Endothelial cell of hepatic sinusoid (primary cell): Measurements from ENCODE around the gene SMTNL2.
"Not testable (repeated sequence)": the region's sequence is repeated elsewhere in the genome, so short reads cannot be mapped to it uniquely, and the experiment has no call there.

Experiments
- in situ Hi-C: cut with HindIII; loops from 2 replicates; pipeline ENCODE4 v1.10.0; 2017; ENCODE audit warnings: low sequenced_read_pairs

Gene SMTNL2

DNA sequence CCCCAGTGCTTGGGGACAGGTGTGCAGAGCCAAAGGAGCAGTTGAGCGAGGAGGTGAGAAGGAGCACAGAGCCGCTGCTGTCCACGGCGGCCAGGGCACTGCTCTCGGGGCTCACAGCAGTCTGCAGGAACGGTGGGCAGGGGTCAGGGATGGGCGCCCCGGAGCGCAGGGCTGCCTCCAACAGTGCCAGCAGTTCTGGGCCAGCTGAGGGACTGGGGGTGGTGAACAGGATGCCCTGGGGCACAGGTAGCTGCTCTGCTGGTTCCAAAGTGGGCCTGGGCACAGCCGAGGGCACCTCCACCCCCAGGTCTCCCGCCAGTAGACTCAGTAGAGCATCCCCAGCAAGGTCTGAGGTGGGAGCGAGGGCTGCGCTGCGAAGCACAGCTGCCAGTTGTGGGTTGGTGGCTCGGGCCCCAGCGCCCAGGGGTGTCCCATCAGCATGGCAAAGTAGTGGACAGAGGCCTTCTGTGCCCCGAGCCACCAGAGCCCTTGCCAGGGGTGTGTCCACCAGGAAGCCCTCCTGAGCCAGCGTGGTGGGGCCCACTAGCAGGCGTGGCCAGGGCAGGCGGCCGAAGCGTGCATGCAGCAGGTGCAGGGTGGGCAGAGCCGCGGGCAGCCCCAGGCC is 25.9 kb upstream of the SMTNL2 start:
- in situ Hi-C loops = loop anchor here (5.0 kb wide), 1 partner anchor 106 kb away; no protein-coding TSS in a partner anchor

DNA sequence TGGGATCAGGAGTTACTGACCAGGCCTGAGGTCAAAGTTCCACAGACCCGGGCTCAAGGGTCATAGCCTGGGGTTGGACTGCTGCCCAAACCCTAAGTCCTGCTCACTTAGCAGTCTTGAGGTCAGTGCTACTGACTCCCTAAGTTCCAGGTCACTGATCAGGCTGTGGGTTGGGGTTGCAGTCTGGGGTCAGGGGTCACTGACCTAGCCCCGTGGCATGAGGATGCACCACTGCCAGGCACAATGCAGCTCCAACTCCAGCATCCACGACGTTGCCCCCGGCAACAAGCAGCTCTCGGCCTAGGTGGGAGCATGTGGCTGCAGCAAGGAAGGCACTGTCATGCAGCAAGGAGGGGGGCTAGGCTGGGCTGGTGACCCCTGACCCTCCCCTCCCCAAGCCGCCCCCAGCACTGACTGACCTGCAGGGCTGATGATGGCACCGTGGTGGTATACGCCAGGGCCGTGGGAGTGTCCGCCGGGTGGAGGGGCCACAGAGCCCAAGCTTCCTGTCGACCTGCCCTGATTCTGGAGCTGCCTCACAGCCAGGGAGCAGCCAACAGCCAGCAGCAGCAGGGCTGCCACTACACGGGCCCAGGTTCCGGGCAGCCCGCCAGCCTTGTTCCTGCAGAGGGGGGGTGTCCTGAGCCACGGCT is 25.1 kb upstream of the SMTNL2 start:
- in situ Hi-C loops = loop anchor here (5.0 kb wide), 1 partner anchor 107 kb away; no protein-coding TSS in a partner anchor

DNA sequence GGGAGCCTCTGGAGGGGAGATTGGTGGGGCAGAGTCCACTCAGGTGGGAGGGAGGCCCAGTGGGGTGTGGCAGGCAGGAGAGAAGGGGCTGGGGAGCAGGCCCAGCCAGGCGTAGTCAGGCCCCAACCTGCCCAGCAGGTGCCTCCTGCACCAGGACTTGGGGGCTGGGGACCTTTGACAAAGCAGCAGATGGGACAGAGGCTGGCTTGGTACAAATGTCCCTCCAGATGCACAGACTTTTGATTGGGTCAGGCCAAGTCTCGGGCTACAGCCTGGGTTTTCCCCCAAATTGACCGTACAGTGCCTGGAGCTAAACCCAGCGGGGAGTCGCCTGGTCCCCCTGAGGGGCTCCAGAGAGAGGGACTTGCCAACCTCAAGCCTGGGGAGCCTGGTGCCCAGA is 24.4 kb upstream of the SMTNL2 start:
- in situ Hi-C loops = loop anchor here (5.0 kb wide), 1 partner anchor 108 kb away; no protein-coding TSS in a partner anchor

DNA sequence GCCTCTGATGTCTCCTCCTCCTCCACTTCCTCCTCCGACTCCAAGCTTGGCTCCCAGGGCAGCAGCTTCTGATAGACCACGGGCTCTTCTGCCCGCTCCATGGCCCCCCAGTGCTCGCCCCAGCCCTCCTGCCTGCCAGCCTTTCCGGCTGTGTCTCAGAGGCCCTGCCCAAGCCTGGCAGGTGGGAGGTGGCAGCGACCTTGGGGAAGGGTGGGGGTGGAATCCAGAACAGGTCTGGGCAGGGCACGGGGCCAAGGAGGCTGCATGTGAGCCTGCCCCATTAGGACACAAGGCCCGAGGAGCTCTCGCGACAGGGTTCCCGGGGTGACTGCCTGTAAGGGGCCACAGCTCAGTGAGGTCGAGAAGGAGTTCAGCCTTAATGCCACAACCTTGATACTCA is 23.9 kb upstream of the SMTNL2 start, which contains the start of gene GGT6:
TSS of gene GGT6 (minus strand) at position 157 of the 400 bp plus-strand sequence. CDS start at position 101, 56 bp downstream.
- in situ Hi-C loops = no loop called here

DNA sequence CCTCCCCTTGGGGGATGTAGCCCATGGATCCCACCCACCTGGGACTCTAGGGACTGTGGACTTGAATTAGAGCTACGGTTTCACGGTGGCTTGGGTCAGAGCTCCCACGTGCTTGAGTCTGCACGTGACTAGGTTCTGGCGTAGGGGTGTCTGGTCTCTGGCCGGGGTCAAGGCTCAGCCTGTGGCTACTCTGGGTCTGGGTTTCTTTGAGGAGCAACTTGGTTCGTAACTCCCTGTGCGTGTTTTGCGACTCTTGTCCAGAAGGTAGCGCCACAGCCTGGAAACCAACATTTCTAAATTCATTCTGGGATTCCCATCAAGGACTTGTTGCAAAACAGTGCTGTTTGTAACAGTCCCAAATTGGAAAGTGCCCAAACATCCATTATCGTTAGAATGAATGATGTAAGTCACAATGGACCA is 23.5 kb upstream of the SMTNL2 start:
- in situ Hi-C loops = no loop called here

DNA sequence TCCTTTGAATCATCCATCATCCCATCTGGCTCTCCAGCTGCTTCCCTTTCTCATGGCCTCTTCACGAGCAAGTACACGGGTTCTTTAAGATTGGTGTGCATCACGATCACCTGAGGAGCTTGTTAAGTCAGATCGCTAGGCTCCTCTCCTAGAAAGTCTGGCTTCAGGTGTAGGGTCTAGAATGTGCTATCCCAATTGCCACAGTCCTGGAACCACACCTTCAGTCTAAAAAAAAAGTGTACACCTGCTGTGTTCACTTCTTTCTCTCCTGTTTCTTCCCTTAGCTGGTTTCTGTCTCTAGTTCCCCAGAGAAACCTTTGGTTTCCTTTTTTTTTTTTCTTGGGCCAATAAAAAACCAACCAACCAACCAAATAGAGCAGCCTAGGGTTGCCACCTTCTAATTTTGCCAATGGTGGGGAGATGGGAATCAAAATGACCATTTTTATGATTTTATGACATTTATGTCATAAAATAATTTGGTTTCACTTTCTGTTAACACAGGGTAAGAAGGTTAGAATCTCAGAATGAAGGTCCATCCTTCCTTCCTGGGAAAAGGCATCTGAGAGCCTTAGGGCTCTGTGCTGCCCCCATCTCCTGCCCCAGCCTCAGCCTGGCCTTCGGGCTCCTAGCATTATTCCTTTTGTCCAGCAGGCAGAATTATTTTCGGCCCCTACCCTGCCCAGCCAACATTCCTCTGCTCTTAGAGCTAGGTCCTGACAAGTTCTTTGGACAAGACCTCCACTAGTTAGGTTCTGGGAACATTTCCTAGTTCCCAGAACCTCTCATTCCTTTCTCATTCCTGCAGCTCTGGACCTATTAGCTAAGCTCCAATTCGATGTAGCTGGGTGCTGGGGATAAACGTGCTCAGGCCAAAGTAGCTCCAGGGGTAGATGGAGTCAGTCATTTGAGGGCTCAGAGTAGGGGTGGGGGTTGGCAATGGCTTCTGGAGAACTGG is 22.0 kb upstream of the SMTNL2 start:
- in situ Hi-C loops = no loop called here

DNA sequence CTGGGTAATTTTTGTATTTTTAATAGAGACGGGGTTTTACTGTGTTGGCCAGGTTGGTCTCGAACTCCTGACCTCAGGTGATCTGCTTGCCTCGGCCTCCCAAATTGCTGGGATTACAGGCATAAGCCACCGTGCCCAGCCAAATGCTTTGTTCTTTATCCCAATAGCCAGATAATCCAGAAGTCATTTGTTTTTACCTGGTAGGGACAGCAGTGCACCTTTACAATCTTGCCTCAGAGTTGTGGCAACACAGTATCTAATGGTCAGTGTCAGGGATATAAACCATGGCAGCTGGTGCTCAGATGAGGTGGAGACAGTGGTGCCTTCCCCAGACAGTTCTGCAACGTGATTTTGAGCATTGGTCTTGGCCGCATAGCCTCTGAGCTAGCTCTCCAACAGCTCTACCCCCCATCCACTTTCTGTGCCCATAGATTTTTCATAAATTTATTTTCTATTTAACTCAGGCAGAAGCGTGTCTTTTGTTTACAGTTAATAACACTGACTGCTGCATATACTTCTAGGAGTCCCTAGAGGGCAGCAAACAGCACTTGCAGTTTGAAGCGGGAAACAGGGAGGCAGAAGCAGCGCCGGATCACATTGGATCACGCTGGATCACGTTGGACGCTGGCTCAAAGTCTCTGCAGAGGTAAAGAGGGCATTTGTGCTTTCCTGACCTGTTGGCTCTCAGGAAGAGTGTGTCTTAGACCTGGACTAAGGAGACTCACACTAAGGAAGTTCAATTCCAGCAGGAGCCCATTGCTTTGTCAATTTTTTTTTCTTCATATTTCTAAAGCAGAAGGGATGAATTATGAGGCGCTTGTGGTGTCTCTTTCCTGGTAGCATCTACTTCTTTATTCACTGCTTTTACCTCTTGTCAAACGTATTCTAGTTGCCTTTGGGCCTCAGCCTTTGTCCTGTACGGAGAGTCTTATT is 18.9 kb upstream of the SMTNL2 start:
- in situ Hi-C loops = no loop called here

DNA sequence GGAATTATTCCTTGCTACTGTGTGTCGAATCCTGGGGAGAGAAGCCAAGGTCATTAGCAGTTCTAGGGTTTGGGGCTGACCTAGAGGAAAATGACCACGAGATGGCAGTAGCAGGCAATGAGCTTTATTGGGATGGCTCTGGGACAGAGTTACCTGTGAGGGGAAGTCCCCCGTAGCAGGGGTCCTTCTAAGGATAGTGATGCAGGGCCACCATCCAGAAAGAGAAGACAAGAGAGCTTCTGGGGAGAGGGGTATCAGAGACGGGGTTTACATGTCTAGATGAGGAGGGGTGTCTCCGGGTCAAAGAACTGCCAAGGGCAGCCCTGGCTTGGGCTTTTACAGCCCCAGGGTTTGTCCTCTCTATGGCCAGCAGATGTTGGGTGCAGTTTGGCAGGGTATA is 17.5 kb upstream of the SMTNL2 start:
- in situ Hi-C loops = no loop called here

DNA sequence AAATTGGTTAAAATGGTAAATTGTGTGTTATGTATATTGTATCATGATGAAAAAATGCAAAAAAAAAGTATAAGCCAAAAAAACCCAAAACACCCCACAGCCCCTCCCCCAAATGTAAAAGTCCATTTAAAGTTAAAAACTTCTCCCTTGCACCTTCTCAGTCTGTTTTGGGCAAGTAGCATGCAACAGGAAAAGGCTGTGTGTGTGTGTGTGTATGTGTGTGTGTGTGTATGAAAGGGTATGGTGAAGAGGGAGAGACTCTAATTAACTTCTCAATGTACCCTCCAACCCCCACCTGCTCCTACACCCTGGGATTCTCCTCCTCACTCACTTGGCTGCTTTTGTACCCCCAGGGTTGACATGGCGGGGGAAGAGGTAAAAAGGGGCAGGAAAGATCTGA is 14.7 kb upstream of the SMTNL2 start:
- in situ Hi-C loops = no loop called here

DNA sequence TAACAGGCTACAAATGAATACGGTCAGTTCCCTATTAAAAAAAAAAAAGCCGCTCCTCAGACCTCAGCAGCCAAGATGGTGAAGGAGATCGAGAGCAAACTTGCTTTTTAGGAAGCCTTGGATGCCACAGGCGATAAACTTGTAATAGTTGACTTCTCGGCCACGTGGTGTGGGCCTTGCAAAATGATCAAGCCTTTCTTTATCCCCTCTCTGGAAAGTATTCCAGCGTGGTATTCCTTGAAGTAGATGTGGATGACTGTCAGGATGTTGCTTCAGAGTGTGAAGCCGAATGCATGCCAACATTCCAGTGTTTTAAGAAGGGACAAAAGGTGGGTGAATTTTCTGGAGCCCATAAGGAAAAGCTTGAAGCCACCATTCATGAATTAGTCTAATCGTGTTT is 12.2 kb upstream of the SMTNL2 start:
- in situ Hi-C loops = no loop called here

DNA sequence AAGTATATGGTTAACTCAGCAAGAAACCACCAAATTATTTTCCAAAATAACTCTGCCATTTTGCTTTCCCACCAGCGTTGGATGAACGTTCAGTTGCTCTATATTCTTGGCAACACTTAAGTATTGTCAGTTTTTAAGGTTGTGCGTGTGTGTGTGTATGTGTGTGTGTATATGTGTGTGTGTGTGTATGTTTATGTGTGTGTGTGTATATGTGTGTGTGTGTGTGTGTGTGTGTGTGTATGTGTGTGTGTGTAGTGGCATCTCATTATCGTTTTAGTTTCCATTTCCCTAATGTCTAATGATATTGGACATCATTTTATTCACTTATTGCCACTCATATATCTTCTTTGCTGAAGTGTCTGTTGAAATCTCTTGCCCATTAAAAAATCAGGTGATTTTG is 11.2 kb upstream of the SMTNL2 start:
- in situ Hi-C loops = no loop called here

DNA sequence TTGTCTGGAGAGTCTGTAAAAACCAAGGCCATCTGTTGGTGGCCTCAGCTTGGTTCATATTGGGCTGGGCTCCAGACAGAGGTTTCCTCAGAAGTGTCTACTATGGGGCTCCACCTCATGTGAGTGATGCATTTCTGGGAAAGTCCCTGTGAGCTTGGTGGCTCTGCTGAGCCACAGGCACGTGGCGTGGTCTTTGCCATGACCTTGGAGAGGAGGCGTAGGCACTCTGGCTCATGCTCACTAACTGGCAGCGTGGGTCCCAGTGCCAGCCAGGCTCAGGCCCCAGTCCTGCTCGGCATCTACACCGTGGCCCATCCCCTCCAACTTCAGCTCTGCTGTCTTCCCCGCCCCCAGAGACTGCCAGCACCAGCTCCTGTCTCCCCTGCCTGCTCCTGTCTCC is 10.7 kb upstream of the SMTNL2 start:
- in situ Hi-C loops = no loop called here

DNA sequence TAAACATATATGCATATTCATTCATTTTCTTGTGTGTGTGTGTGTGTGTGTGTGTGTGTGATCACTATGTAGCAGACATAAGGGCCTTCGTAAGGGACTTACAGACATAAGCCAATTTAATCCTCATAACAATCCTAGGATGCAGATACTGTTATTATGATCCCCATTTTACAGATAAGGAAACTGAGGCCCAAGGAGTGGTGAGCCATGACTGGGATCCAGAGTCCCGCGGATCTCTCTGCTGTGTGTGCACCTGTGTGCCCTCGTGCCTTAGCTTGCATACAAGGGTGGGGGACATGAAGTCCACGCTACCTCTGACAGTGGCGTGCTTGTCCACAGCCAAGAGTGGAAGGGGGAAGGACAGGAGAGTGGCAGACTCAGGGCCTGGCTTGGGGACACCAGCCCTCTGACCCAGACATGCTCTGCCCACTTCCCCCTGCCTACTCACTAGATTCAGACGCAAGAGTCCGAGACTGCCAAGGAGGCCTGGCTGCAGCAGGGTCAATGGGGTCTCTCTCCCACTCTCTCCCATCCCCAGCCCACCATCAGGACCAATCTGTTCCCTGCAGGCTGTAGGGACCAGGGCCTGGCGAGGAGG is 9.8 kb upstream of the SMTNL2 start:
- in situ Hi-C loops = no loop called here

DNA sequence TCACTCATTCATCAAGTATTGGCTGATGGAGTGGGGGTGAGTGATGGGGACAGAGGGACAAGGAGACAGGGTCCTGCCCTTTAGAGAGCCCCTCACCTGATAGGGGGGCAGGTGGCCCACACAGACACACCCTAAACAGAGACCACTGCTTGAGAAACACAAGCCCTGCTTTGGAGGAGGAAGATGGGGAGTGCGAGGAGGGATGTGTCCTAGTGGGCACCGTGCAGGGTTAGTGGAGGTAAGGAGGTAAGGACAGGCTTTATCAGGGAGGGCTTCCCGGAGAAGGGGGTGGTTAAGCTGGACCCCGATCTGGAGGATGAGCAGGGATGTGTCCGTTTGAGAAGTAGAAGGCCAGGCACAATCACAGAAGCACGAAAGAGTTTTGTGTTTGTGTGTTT is 8.2 kb upstream of the SMTNL2 start:
- in situ Hi-C loops = no loop called here

DNA sequence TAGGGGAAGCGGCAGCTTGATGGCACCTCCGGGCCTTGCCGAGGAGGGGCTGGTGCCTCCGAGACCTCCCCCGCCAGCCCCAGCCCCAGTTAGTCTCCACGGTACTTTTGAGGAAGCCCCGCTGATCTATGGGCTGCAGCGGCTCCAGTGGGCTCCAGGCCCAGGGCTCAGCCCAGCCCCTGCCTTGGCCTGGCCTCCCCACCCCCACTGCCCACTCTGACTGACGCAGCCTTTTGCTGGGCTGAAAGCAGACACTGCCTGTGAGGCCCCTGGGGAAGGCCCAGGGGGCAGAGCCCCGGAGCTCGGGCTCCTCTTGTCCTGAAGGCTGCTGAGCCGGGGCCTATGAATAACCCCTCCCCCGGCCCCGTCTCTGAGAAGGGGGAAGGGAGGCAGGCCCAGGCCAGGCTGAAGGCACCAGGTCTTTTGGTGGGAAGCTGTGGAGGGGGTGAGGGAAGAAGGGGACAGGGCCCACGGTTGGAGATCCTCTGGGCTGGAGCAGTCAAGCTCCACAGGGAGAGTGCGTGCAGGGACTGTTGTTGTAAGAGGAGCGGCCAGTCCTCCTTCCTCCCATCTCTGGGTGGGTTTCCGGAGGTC is 7.5 kb upstream of the SMTNL2 start:
- in situ Hi-C loops = no loop called here

DNA sequence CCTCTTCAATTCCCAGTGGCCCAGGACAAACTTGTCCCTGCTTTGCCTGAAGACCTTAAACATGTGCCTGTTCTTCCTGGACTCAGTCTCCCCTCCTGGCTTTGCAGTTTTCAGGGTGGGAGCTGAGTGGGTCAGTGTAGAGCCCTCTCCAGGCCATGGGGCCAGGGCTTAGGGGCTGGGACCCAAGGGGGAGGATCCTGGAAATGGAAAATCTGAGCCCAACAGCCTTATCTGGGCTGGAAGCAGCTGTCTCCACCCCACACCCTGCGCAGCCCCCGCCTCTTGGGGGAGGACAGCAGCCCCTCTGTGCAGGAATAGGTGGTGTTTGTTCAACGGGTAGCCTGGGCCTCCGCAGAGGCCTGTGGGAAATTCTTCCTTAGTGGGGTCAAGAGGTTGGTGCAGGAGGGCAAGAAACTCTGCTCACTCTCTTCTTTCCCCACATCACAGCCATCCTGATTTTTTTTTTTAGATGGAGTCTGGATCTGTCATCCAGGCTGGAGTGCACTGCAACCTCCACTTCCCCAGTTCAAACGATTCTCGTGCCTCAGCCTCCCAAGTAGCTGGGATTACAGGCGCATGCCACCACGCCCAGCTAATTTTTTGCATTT is 6.8 kb upstream of the SMTNL2 start:
- in situ Hi-C loops = no loop called here

DNA sequence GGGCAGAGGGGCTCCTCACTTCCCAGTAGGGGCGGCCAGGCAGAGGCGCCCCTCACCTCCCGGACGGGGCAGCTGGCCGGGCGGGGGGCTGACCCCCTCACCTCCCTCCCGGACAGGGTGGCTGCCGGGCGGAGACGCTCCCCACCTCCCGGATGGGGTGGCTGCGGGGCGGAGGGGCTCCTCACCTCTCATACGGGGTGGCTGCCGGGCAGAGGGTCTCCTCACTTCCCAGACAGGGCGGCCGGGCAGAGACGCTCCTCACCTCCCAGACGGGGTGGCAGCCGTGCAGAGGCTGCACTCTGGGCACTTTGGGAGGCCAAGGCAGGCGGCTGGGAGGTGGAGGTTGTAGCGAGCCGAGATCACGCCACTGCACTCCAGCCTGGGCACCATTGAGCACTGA is 6.0 kb upstream of the SMTNL2 start:
- in situ Hi-C loops = not testable (repeated sequence)

DNA sequence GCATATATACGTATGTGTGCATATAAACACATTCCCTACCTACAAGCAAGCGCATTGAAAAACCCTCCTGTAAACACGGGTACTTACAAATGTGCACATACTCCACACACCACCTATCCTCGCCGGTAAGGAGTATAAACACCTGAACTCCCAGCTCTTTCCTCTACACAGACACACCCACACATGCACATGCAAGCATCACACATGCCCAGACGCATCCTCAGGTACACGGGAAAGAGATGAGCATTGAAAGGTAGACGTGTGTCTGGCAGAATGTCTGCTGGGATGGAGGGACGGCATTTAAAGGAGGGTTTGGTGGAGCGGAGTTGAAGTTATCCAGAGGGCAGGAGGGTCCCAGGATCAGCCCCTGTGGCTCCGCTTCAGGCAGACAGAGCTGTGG is 4.7 kb upstream of the SMTNL2 start:
- in situ Hi-C loops = no loop called here

DNA sequence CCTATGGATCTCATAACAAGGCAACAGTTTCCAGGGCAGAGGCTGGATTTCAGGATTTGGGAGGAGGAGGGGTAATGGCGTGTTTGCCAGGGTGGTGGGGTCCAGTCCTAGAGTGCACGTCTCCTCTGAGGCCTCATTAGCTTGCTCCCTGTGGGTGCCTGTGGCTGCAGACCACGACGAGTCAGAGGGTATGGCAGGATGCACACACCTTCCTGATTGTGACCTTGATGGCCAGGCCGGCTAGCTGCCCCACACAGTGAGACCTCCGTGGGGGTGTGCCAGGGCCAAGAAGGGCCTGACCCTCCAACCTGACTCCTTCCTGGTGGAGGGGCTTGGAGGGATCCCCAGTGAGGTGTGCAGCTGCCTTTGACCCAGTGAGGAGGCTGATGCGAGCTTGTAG is 4.0 kb upstream of the SMTNL2 start:
- in situ Hi-C loops = no loop called here
